ENCODE data around the gene TUBA3D.
"Not testable (repeated sequence)": the region's sequence is repeated elsewhere in the genome, so short reads cannot be mapped to it uniquely, and the experiment has no call there.

The TUBA3D gene

GRCh38 chr2:131484906-131485460 lies 9.1 kb downstream of the TUBA3D start:
- not testable (repeated sequence) for DNase-seq

DNA sequence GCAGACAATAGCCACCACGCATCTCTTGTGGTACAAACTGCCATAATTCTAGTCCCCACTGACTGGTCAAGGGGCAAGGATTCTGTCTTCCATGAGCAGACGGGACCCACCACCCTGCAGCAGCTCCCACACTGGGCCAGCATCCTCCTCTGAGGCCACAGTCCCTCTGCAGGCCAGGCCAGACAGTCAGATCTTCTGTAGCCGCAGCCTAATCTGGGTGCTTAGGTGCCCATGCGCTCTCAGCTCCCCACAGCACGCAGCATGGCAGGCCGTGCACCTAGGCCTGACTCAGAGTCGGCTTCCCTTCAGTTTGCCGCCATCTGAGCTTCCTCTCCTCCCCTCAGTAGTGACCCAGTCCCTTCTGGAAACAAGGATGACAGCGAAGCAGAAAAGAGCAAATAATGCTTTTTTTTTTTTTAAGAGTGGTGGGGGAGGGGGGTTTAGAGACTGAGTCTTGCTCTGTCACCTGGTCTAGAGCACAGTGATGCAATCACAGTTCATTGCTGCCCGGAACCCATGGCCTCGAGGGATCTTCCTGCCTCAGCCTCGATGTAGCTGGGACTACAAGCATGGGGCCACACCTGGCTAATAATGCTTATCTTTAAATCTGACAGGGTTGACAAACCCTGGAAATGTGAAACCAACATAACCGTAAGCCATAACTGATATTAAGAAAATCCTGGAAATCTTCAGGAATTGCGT lies 10.4 kb downstream of the TUBA3D start:
- not testable (repeated sequence) for DNase-seq

GRCh38 chr2:131488306-131489205 lies 12.6 kb downstream of the TUBA3D start:
- no peak for DNase-seq

GRCh38 chr2:131490616-131491468 lies 14.9 kb downstream of the TUBA3D start:
- peak; percentile 46 for DNase-seq

- not testable (repeated sequence) for DNase-seq
These were observed 15.5 kb downstream of the TUBA3D start for GRCh38 chr2:131491469-131491836.

DNA sequence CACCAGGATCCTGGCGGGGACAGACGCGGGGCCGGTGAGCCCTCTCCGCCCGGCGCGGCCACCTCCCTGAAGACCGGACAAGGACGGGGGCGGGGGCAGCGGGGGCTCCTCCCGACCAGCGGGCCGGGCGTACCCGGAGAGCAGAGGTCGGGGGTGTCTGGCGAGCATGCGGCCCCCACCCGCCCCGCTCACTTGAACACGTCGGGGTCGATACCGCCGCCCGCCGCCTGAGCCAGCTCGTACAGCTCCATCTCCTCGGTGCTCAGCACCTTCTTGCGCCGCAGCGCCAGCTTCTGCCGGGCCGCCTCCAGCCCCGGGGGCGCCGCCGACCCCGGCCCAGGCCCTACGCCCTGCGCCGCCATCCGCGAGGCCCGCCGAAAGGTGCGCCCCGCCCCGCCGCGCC lies 16.1 kb downstream of the TUBA3D start, which contains the start of gene MZT2A:
MZT2A (minus strand) TSS at position 383 of the 403 bp plus-strand sequence; CDS start at position 362, 21 bp downstream.
- DNase-seq = not testable (repeated sequence)

DNA sequence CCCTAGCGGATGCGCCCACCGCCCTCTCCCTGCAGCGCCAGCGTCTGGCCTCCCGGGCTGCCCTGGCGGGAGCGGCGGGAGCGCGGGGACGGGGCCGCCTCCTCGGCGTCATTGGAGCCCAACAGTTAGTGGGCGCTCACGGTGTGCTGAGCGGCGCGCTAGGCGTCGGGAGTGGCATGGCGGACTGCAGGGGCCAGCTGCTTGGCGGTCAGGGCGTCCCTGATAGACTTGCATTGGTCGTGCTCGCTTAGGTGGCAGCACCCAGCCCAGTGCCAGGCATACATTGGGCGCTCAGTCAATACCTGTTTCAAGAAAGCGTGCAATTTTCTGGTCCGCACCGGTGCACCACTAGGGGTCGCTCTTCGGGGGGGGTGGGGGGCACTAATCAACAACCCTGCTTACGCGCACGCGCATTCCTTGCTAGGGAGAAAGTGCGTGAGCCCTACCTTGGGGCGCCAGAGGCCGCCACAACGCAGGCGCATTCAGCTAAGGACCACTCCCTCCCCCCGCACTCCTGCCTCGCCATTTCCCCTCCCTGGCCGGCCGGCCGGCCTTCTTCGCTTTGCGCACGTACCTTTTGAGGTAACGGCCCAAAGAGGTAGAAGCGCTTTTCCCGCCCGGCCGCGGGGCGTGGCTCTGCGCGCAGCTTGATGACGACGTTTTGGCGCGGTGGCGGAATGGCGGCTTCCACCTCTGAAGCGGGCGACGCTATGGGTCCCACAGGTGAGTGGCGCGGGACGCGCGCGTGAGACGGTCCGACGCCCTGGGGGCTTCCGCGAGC lies 16.7 kb downstream of the TUBA3D start:
- DNase-seq = peak; percentile 98

DNA sequence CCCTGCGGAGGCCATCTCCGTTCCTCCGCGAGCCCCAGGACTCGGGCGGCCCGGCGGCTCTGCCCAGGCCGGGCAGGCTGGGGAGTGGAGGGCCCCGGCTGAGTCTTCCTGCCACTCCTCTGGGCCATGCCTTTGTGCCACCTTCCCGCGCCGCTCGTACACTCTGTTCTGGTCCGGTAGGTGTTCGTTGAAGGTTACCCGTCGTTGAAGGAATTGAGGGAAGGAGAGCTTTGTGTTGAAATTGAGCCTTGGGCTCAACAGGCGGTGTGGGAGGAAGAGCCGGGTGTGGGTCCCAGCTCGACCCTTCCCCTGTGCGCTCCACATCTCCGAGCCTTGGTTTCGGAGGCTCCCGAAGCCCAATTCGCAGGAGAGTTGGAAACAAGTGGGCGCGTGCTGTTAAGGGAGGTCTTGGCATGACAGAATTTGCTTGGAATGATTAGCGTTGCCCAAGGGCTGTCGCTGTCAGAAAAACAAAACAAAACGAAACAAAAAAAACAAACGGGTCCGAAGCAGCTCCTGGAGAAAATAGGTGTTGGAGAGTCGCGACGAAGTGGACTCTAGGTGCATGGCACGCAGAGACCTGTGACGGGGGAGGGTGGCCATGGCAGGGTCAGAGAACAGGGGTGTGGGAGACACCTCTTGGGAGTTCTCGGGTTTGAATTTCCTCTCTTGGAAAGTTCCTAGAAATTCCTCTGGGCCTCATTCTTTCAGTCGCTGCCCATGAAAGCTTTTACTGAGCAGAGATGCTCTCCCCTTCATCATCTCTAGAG lies 17.5 kb downstream of the TUBA3D start:
- no peak for DNase-seq

DNA sequence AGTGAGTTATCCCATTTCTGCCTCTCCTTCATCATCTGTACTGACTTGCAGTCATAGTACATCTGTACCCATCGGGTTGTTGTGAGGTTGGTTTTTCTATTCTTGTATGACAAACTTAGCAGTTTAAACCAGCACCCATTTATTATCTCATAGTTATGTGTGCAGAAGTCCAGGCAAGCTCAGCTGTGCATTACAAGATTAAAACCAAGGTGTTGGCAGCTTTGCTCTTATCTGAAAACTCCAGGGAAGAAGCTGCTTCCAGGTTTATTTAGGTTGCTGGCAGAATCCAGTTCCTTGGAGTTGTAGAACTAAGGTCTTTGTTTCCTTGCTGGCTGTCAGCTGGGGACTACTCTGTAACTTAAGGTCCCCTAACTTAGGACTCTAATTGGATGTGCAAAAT lies 19.6 kb downstream of the TUBA3D start:
- not testable (repeated sequence) for DNase-seq

GRCh38 chr2:131498321-131498973 lies 22.5 kb downstream of the TUBA3D start:
- peak; percentile 39 for DNase-seq

- not testable (repeated sequence) for DNase-seq
These were observed 27.7 kb downstream of the TUBA3D start for GRCh38 chr2:131503587-131503986.

- DNase-seq = not testable (repeated sequence)
These were observed 28.3 kb downstream of the TUBA3D start for GRCh38 chr2:131504082-131504750.

GRCh38 chr2:131509615-131510014 lies 33.7 kb downstream of the TUBA3D start:
- no peak for DNase-seq

GRCh38 chr2:131511291-131511968 lies 35.5 kb downstream of the TUBA3D start:
- not testable (repeated sequence) for DNase-seq

DNA sequence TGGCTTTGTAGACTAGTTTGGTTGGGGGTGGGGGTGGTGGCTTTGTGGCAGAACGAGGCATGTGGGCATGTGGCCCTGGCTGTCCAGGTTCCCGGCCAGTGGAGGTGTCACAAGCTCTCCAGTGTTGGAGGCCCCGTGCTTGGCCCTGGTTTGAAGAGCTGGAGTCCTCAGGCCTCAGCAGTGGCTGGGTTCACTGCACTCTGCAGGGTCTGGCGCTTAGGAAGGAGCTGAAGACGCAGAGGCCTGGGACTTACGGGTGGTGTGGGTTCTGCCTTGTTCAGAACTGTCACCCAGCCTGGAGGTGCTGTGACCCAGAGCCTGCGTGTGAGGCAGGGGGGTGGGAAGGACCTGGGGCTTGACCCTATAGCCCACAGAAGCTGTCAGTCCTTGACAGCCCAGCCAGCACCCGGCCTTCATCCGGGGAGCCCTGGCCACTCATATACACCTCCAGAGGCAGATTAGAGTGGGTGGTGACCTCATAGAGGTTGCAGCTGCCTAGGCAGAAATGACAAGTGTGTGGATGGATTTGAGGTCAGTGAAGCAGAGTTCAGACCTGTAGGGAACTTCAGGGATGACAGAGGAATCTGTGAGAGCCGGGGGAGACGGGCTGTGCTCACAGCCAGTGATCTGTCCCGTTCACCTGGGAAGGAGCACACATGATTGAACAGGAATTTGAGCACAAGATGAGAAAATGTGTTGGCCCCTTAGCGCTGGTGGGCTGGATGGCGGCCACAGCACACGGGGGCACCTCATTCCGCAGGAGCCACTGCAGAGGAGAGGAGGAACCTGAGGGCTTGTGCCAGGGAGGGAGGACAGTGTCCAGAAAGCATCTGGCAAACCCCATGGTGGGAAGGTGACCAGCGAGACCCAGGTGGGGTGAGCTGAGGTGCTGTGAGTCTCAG lies 36.3 kb downstream of the TUBA3D start:
- not testable (repeated sequence) for DNase-seq

- not testable (repeated sequence) for DNase-seq
These were observed 38.7 kb downstream of the TUBA3D start for GRCh38 chr2:131514408-131515166.

DNA sequence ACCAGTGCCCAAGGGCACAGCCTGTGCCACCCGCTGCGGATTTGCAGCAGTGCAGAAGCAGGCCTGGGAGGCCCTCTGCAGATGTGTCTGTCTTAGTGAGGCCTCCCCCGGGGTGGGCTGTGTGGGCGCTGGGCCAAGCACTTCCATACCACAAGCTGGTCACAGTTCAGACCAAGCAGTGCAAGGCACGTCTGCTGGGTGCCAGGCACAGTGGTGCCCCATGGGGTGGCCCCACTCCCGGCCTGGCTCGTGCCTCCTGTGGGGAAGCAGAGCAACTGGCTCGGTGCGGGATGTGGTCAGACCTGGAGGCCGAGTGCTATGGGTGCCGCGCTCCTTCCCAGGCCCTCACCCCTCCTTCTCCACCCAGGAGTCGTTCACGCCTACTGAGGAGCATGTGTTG lies 39.3 kb downstream of the TUBA3D start:
- DNase-seq = not testable (repeated sequence)

Measured in stimulated activated CD8-positive, alpha-beta memory T cell treated with anti-CD3 and anti-CD28 coated beads, Interleukin-4, amount 100 ng/mL, for 48 hours (primary cell).